HepG2 (cell line): ENCODE data around the gene SORBS2.

Experiments used
- MXD4 ChIP-seq: IDR thresholded peaks from 2 replicates; pipeline ENCODE4 v1.6.1; 2016; ENCODE audit warnings: mild to moderate bottlenecking, missing biosample characterization, missing genetic modification reagents
- NCOR1 ChIP-seq: fragments of 200-600 bp; sonication (generic); IDR thresholded peaks from 2 replicates; pipeline ENCODE4 v1.7.0; 2017; ENCODE audit warnings: antibody characterized with exemption, low read length, borderline replicate concordance
- PAX8 ChIP-seq: sonication (generic); formaldehyde crosslinking; IDR thresholded peaks from 2 replicates; pipeline ENCODE4 v1.8.0; 2022; ENCODE audit warnings: mild to moderate bottlenecking, missing genetic modification reagents, borderline replicate concordance
- RAD21 ChIP-seq: fragments of 450-650 bp; formaldehyde crosslinking; IDR thresholded peaks from 2 replicates; pipeline ENCODE4 v1.5.0; 2020; ENCODE audit warnings: mild to moderate bottlenecking
- ZBTB8A ChIP-seq: sonication (generic); formaldehyde crosslinking; IDR thresholded peaks from 2 replicates; pipeline ENCODE4 v1.4.0; 2020; ENCODE audit warnings: mild to moderate bottlenecking, low read depth, missing genetic modification reagents, borderline replicate concordance
- ZNF496 ChIP-seq: sonication (generic); formaldehyde crosslinking; IDR thresholded peaks from 2 replicates; pipeline ENCODE4 v1.8.1; 2023; ENCODE audit warnings: mild to moderate bottlenecking, moderate library complexity, missing genetic modification reagents; ENCODE audit not compliant: insufficient replicate concordance
- ZNF678 ChIP-seq: sonication (generic); formaldehyde crosslinking; IDR thresholded peaks from 2 replicates; pipeline ENCODE4 v1.4.0; 2020; ENCODE audit warnings: mild to moderate bottlenecking, missing genetic modification reagents
- ZSCAN25 ChIP-seq: sonication (generic); formaldehyde crosslinking; IDR thresholded peaks from 2 replicates; pipeline ENCODE4 v1.8.0; 2022; ENCODE audit warnings: mild to moderate bottlenecking, missing genetic modification reagents
- ZZZ3 ChIP-seq: sonication (generic); formaldehyde crosslinking; IDR thresholded peaks from 2 replicates; pipeline ENCODE4 v1.4.0; 2020; ENCODE audit warnings: missing genetic modification reagents, mild to moderate bottlenecking, borderline replicate concordance
- TF ChIP-seq, protein P1 (sequence below): sonication (generic); formaldehyde crosslinking; IDR thresholded peaks from 2 replicates; pipeline ENCODE4 v1.4.0; 2020; ENCODE audit warnings: low read depth, mild to moderate bottlenecking, missing genetic modification reagents
- TF ChIP-seq, protein P2 (sequence below), 2 experiments: sonication (generic) in 1 of 2; formaldehyde crosslinking in 1 of 2; IDR thresholded peaks; 2 replicates each; pipeline versions ENCODE4 v1.5.1 to v1.6.1; 2011 to 2020; ENCODE audit warnings: borderline replicate concordance in 1 of 2, low read depth in 1 of 2, low read length in 1 of 2, mild to moderate bottlenecking in 1 of 2, missing genetic modification reagents in 1 of 2, moderate library complexity in 1 of 2

DNA sequence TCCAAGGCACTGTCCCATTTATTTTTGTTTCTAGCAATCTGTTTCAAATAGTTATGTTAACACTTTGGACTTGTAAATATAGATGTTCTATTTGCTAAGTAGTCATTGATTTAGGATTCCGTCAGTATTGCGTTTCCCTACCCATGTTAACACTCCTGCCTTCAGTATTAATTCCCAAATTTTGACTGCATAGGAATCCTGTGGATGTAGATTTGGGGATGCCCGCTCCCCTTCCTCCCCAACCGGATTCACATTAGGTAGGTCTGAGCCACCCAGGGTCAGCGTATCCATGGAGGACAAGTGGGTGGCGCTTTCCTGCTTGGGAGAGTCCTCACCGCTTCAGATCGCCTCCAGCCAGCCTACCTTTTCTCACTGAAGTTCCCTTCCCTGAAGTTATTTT is 1.1 kb upstream of the SORBS2 start:
- TF ChIP-seq PAX8 (CRISPR knock-in tag) (no peak), ZSCAN25 (CRISPR knock-in tag) (no peak), RAD21 (CRISPR knock-in tag) (no peak), ZZZ3 (CRISPR knock-in tag) (no peak), MXD4 (CRISPR knock-in tag) (no peak), NCOR1 (peak; percentile 18; the same call in 1 of the 2 replicates), ZBTB8A (no peak), ZNF678 (no peak), ZNF496 (CRISPR knock-in tag) (no peak)
- TF ChIP-seq, protein P1, sequence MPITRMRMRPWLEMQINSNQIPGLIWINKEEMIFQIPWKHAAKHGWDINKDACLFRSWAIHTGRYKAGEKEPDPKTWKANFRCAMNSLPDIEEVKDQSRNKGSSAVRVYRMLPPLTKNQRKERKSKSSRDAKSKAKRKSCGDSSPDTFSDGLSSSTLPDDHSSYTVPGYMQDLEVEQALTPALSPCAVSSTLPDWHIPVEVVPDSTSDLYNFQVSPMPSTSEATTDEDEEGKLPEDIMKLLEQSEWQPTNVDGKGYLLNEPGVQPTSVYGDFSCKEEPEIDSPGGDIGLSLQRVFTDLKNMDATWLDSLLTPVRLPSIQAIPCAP (CRISPR knock-in tag), result no peak
- TF ChIP-seq, protein P2, sequence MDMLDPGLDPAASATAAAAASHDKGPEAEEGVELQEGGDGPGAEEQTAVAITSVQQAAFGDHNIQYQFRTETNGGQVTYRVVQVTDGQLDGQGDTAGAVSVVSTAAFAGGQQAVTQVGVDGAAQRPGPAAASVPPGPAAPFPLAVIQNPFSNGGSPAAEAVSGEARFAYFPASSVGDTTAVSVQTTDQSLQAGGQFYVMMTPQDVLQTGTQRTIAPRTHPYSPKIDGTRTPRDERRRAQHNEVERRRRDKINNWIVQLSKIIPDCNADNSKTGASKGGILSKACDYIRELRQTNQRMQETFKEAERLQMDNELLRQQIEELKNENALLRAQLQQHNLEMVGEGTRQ (IDR thresholded peaks at IDR 0.05; ENCODE audit: low read depth, low read length), result no peak
- TF ChIP-seq, protein P2 (CRISPR knock-in tag; IDR thresholded peaks at IDR 0.05; ENCODE audit: borderline replicate concordance), result no peak
